GM21423 (cell line): ENCODE results near the gene ITPK1.

Experiments
- ATAC-seq: cut with Tn5 transposase; IDR thresholded peaks from one replicate; pipeline ENCODE4 v1.9.1; 2021; ENCODE audit warnings: mild to moderate bottlenecking, moderate library complexity; ENCODE audit not compliant: unreplicated experiment

The ITPK1 gene

DNA sequence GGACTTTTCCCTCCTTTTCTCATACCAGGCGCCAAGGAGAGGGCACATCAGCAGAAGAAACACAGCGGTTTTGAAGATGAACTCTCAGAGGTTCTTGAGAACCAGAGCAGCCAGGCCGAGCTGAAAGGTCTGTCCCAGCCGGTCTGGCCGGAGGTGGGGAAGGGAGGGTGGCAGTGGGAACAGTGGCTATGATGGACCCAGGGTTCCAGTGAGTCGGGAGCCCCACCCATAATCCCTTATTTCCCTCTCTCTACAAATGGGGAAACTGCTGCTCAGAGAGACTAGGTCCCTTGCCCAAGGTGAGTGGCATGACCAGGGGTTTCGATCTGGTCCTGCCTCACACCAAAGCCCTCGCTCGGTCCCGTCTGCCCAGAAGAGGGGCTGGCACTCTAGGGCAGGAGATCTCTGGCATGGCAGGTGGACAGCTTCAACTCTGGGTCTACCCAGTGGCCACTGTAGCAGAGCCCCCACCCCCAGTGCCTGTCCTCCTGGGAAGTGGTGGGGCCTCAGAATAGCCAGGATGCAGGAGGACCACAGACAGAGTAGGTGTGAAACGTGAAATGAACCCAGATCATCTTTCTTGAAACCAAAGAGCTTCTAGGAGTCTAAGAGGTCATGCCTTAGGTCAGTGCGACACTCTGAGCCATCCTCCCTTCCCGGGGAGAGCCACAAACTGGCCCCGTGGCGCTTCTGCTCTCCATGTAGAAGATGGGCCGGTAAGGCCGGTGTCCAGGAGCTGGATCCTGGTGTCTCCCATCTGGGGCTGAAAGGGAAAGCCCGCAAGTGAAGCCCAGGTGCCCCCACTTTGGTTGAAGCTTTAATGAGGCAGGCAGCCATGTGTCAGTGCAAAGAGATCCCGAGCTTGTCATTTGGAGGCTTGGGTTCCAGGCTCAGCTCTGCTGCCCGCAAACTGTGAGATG, 185.8 kb downstream of the ITPK1 start:
- ATAC-seq, result no peak

DNA sequence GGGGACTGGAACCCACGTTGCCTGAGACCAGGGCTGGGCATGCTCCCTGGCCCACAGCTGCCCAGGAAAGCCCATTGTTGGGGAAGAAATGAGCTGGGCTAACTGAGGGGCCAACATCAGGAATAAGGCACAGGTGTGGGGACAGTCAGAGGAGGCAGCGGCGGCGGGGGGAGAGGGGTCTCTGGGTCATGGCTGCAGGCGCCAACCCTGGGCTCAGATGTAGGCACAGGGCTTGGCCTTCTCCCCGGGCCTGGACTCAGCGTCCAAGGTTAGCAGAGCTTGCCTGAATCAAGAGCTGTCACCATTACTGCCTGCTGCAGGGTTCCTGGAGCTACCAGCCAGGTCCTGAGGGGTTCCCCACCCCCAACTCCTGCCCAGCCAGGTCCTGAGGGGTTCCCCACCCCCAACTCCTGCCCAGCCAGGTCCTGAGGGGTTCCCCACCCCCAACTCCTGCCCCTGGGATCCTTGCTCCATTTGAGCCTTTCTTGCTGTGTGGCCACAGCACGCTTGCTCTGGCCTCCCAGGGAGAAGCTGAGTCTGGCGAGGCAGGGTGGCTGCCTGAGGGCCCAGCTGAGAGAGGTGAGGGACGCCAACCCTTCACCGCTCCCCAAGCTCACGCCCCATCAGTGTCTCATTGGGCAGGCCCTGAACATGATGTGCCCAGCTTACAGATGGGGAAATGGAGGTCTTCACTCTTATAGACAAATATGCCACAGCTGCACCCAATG, 186.6 kb downstream of the ITPK1 start:
- no peak for ATAC-seq

DNA sequence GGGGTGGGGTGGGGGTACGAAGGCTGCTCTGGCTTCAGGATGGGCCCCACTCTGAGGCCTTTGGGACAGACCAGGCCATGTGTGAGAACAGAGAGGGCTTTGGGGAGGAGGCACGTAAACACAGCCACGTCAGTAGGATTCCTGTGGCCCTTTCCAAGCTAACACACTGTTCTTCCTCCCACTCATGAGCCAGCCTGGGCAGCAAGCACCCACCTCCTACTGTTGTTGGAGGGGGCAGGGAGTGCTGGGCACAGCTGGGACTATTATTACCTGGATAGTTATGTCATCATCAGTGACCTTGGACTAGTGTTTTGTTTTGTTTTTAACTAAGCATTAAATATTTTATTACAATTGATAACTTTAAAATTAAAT, 187.5 kb downstream of the ITPK1 start:
- ATAC-seq, result no peak

DNA sequence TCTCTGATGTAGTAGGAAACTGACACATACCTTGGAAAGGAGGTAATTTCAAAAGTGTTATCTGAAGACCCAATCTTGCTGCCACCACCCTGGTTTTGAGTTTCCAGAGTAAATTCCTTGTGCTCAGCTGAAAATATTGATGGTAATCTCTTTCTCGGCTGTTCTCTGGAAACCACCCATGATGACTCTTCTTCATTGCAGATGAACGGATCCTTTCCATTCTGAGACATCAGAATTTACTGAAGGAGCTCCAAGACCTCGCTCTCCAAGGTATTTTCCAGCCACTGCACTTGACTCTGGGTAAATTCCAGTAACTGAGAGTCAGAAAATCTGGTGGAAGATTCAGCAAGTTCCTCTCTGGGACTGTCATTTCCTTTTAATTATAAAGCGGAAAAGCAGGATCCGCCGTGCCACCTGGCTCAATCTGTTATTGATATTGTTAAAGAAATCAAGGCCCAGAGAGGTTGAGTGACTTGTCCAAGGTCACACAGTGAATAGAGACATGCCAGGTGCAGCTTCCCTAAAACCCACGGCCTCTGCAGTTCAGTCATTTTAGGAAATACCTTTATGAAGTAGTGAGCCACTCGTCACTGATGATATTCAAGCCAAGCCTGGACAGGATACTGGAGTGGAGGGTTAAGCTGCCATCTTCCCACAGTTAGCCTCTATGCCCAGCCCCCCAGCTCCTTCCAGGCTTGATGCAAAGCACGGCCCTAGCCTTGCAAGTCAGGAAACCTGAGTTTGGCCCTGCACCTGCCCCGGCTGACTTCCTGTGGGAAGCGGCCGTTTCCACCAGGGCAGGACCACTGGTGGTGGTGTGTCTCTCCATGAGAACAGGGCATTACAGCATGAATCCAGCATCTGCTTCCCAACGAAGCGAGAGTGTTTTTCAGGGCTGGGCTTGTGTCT, 188.1 kb downstream of the ITPK1 start:
- no peak for ATAC-seq

DNA sequence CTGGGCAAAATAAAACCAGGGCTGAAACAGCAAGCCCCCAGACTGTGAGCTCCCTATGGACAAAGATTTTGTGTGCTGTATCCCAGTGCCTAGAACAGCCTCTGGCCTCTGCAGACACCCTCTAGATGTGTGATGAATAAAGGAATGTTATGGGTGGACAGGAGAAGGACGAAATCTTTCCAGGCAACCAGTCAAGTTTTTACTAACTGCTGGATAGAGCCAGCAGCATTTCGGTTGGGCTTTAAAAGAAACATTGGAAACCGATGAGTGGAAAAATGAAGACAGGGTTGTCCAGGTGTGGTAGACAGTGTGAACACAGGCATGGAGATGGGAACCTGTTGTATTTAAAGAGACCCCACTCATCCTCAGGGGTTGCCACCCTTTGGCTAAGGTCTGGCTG, 188.8 kb downstream of the ITPK1 start:
- no peak for ATAC-seq

DNA sequence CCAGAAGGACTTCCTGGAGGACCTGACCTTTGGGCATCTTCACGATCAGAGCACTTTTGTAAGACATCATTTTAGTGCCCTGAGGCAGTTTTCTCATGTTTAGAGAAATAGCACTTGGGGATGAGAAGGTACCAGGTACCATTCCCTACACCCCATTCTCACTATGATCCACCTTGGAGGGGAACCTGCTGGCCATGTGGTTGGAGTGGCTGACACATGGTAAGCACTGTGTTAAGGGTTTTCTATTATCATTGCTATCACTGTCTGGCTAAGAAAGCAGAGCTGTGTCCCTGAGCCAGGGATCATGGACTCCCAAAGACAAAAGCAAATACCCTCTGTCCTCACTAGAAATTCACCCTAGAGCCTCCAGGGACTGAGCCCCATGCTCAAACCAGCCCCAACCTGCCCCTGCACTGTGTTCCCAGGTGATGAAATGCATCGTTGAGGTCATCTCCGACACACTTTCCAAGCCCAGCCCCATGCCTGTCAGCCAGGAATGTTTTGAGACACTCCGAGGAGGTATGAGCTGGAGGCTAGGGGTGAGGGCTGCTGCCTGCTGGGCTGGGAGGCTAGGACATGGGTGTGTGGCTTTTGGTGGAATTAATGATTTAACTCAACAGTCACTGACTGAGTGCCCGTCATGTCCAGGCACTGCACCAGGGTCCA, 189.4 kb downstream of the ITPK1 start:
- ATAC-seq, result no peak

DNA sequence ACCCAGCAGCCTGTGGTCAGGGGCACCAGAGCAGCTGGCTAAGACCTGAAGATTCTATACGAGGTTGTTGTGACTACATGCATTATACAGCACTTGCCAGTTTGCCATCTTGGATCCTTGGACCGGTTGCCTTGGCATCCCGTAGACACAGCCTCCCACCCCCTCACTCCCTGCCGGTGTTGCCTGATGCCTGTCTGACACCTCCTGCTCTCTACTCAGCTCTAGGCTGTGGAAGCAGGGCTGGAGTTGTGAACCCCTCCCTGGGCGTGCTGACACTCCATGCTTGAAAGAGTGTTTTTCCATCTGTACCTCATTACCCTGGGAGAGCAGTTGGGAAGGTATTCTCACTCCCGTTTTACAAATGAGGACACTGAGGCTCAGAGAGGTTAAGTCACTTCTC, 190.3 kb downstream of the ITPK1 start:
- ATAC-seq, result no peak

DNA sequence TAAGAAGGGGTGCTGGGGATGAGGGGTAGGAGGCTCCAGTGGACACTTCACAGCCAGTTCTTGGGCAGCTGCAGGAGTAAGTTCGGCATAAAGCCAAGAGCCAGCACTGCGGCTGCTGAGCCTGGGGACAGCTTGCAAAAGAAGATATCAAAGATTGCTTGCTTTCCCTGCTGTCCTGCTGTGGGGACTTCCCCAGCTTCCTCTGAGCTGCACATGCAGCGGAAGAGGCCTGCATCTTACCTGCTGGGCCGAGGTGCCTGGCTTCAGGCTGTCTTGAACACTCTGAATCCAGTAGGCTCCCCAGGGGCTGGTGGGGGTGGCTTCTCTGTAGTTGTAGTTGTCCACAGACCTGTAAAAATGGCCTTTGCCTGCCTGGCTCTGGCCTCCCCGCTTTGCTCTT, 191.5 kb downstream of the ITPK1 start:
- no peak for ATAC-seq

DNA sequence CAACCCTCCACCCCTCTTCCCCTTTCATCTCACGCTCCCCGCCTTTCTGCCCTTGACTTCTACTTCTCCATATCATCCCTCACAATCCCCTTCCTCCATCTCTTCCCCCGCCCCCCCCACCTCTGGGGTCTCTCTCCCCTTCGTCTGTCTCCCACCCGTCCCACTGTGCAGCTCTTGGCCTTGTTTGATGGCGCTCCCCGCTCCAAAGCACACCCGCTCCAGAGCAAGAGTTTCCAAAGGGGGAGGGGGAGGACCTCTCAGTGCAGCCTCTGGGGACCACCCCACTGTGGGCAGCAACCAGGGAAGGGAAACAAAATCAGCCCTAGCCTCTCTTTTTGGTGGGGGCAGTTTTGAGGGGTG, 192.0 kb downstream of the ITPK1 start:
- ATAC-seq, result no peak

DNA sequence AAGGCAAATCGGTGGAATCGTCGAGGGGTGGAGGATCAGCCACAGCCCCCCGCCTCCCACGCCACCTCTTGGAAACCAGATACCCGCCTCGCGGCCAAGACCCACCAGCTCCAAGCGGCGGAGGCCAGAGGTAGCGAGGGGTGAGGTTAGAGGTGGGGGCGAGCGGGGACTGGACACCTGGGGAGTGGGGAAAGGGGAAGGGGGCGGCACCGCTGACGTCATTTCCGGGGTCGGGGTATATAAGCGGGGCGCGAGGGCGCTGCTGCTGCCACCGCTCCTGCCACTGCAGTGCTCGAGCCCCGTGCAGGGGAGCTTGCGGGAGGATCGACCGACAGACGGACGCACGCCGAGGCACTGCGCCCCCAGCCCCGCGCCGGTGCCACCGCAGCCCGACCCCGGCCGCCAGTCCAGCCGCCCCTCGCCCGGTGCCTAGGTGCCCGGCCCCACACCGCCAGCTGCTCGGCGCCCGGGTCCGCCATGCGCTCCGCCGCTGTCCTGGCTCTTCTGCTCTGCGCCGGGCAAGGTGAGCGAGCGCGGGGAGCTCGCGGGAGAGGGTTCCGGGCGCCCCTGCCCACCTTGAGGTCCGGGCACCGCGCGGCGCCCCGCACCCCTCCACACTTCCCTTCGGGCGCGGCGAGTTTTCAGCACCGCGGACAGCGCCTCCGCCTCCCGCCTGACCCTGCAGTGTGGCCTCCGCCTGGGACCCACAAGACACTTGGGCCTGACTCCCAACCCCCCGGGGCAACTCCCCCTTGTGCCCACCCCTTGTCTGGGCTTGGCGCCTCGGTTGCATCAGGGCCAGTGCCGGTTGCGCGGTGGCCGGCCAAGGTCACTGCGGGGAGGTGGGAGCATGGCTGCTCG, 192.6 kb downstream of the ITPK1 start, which contains the start of gene CHGA:
TSS of gene CHGA (plus strand) at position 268 of the 861 bp plus-strand sequence. CDS start at position 478, 210 bp downstream.
- no peak for ATAC-seq

DNA sequence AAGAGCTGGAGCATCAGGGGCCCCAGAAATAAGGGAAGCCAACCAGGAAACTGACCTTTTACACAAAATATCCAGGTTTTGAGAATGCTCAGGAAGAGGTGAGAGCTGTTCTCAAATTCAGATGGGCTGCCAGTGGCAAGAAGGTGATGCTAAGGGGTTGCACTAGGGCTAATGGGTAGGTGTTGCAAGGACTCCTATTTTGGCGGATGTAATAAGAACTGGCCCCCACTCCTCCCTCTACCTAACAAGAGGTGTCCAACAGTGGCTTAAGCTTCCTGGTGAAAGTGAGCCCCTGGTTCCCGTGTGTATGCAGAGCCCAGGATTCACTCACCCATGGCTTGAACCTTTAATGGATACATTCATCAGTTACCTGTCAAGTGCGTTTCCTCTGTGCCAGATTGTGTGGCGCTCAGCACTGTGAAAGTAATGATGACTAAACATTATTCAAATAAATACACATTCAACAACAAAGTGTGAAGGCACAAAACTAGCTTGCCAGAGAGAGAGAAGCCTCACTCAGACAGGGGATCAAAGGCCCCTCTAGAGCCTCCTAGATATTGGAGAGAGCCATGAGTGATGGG, 193.5 kb downstream of the ITPK1 start:
- no peak for ATAC-seq

DNA sequence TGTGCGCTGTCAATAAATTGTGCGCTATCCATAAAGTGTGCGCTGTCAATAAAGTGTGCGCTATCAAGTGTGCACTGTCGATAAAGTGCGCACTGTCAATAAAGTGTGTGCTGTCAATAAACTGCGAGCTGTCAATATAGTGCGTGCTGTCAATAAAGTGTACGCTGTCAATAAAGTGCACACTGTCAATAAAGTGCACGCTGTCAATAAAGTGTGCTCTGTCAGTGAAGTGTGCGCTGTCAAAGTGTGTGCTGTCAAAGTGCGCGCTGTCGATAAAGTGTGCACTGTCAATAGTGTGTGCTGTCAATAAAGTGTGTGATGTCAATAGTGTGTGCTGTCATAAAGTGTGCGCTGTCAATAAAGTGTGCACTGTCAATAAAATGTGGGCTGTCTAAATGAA, 195.7 kb downstream of the ITPK1 start:
- ATAC-seq, result no peak

DNA sequence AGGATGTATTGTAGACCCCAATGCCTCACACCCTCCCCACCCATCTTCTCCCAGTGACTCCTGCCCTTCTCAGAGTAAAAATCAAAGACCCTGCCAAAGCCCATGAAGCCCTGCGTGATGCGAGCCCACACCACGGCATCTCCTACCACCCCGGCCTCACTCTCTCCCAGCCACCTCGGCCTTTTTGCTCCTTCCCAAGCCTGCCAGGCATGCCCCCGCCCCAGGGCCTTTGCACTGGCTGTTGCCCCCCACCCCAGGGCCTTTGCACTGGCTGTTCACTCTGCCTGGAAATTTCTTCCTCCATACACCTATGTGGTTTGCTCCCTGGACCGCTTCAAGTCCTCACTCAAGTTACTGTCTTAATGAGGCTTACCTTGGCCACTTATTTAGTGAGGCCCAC, 197.8 kb downstream of the ITPK1 start:
- no peak for ATAC-seq

DNA sequence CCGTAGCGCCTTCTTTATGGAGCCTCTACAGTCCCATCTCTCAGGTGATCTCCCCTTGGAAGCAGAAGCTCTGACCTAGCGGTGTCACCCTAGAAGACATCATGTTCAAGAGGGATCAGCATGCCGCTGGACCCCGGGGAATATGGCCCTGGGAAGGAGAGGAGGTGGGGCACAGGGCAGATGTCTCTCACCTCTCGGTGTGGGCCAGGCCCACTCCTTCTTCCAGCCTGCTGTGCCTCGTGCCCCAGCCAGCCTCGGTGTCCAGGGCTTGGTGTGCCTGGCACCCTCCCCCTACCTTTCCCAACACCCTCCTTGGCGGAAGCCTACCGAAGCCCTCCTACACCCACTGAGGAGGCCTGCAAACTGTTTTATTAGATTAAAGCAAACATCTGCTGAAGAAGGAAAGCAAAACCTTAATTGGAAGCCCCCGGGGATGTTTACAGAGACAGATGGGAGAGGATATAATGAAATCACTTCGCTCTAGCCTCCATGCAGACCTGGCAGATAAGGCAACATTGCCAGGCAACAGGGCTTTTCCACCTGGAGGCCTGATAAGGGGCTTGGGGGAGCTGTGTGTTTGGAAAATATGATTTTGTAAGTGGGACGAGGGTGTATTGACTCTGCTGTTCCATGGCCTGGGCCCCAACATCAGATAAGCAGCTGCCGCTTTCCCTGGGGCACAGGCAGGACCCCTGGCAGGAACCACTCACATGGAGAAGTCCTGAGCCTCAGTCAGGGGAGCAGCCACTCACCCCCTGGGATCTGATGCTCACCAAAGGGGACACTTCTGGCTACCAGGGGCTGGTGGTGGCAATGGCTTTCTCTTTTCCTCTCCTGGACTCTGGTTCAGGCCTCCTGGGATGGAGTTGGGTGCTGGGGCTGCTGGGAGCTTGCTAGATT, 198.4 kb downstream of the ITPK1 start:
- ATAC-seq, result no peak

DNA sequence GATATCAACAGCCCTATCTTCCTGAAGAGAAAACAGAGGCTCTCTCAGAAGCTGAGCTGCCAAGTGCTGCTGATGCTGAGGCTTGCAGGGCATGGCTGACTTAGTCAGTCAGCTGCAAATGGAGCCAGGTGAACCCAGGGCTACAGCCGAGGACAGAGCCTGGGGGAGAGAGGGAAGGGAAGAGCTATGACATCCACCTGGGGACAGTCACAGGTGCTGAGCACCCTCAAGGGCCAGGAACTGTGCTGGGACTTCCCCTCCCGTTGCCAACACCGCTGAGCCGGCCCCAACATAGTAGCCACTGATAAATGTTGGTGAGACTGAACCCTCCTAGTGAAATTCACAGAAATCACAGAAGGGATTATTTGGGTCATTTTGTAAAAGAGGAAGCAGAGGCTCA, 199.5 kb downstream of the ITPK1 start:
- ATAC-seq, result no peak

DNA sequence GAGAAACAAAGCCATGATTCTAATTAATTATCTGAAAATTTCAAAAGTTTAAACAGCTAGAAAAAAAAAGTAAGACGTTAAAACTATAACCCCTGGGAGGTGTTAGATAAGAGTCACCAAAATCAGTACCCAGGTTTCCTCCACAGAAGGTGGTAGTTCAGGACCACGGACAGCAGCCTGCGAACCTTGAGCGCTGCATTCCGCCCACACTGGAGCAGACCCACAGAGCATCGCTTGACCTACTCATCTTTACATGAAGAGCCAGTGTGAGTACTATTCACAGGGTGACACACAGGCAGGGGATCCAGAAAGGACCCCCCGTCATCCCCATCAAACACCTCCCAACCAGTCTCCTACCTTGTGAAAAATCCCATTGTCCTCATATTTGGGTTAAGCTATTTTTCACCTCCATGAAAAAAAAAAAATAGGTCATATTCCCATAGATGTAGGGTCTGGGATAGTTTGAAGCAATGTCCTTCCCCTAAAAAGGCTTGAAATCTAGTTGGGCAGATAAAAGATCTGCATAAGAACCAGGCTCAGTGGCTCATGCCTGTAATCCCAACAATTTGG, 201.6 kb downstream of the ITPK1 start:
- ATAC-seq, result no peak

DNA sequence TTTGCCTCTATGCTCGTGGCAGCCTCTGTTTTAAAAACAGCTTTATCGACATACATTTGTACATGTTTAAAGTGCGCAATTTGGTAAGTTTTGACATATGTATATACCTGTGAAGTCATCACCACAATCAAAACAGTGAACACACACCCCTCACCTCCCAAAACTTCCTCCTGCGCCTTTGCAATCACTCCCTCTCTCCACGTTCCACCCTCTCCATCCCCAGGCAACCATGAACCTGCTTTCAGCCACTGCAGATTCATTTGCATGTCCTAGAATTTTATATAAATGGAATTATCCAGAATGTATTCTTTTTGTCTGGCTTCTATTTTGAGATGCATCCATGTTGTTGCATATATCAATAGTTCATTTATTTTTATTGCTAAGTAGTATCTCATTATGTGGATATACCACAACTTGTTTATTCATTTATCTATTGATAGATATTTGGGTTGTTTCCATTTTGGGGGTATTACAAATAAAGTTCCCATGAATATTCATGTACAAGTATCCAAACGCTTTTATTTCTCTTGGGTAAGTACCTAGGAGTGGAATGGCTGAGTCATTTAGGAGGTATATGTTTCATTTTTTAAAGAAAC, 208.3 kb downstream of the ITPK1 start:
- ATAC-seq, result no peak

DNA sequence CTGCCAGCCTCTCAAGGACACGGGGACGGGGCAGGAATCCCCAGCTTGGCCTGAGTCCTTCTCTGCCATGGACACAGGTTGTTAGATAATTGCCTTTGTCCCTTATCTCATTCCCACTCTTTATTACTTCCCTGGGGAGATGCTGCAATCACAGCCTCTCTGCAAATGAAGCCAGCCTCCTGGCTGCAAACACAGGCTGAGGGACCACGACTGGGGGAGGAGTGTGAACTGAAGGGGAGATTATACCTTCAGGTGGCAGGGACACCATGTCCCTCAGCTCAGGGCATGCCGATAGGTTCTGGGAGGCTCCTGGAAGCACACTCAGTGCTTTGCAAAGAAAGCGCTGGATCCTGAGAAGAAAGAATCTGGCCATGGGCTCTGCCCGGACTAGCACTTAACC, 208.9 kb downstream of the ITPK1 start:
- ATAC-seq, result no peak
